Activated CD8-positive, alpha-beta memory T cell treated with anti-CD3 and anti-CD28 coated beads for 48 hours (primary cell): ENCODE measurements around the gene COL17A1.

Source experiments
- DNase-seq, 3 experiments: peaks; one replicate each; pipeline ENCODE4 v3.0.0-alpha.2; 2020; ENCODE audit warnings: low read depth in 2 of 3, low spot score in 2 of 3

Gene COL17A1

GRCh38 chr10:104053201-104053600, 32.5 kb downstream of the COL17A1 start:
- no peak for DNase-seq

GRCh38 chr10:104052431-104052830, 33.2 kb downstream of the COL17A1 start:
- no peak for DNase-seq

- DNase-seq, result no peak
These were observed 36.0 kb downstream of the COL17A1 start for GRCh38 chr10:104049504-104050250.

GRCh38 chr10:104046651-104047050, 39.0 kb downstream of the COL17A1 start:
- no peak for DNase-seq

GRCh38 chr10:104045151-104046089, 40.3 kb downstream of the COL17A1 start:
- no peak for DNase-seq

GRCh38 chr10:104043854-104044253, 41.8 kb downstream of the COL17A1 start:
- no peak for DNase-seq

GRCh38 chr10:104043185-104043830, 42.4 kb downstream of the COL17A1 start:
- DNase-seq, result no peak

GRCh38 chr10:104041891-104042535, 43.7 kb downstream of the COL17A1 start:
- DNase-seq, result no peak

- DNase-seq, result no peak
These were observed 44.6 kb downstream of the COL17A1 start for GRCh38 chr10:104040862-104041789.

- DNase-seq, result no peak
These were observed 45.3 kb downstream of the COL17A1 start for GRCh38 chr10:104040382-104040781.

GRCh38 chr10:104038958-104039752, 46.5 kb downstream of the COL17A1 start:
- DNase-seq, result no peak

GRCh38 chr10:104038537-104038936, 47.1 kb downstream of the COL17A1 start:
- DNase-seq, result no peak

- DNase-seq, result no peak
These were observed 48.3 kb downstream of the COL17A1 start for GRCh38 chr10:104037261-104037951.

- DNase-seq, result no peak
These were observed 49.0 kb downstream of the COL17A1 start for GRCh38 chr10:104036518-104037260.

- DNase-seq, result no peak
These were observed 49.7 kb downstream of the COL17A1 start for GRCh38 chr10:104036069-104036384.

GRCh38 chr10:104035194-104036068, 50.2 kb downstream of the COL17A1 start:
- no peak for DNase-seq
